HG02610 (cell line): ENCODE measurements around the gene ATP4A.

Experiments used
- ATAC-seq: cut with Tn5 transposase; IDR thresholded peaks from one replicate; pipeline ENCODE4 v1.9.1; 2021; ENCODE audit warnings: mild to moderate bottlenecking, moderate library complexity; ENCODE audit not compliant: unreplicated experiment

Gene ATP4A

DNA sequence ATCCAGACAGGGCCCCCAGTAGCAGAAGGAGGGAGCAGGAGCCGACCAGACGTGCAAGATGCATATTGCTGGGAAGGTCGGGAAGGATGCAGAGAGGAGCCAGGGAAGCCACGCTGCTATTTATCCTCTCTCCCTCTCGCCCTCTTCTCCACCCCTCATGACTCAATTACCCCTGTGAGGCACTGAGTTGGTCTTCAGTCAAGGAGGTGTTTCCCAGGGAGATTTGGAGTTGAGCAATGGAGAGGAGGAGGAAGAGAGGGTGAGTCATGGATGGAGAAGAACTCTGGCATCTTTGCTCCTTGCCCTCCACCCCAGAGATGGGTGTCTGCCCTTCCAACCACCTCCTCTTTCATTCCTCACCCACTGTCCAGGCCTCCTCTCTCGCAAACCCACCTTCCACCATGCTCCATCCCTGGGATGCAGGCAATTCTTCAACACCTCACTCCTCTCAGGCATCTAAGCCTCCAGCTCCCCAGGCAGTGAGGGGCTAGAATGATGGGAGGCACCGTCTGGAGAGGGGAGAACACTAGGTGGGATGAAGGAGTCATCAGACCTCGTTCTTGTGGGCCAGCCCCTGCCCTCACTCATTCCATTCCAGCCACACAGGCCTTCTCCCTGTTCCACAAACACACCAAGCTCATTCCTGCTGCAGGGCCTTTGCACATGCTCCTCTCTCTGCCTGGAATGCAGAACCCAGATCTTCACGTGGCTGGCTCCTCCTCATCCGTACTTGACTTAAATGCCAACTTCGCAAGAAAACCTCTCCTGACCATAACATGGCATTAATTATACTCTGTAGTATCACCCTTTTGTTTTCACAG, 35.0 kb downstream of the ATP4A start, which contains the start of gene SBSN:
Gene SBSN, minus strand, starts transcription at position 94 of the 821 bp plus-strand sequence. Its CDS starts 30 bp downstream, at position 64.
- no peak for ATAC-seq

DNA sequence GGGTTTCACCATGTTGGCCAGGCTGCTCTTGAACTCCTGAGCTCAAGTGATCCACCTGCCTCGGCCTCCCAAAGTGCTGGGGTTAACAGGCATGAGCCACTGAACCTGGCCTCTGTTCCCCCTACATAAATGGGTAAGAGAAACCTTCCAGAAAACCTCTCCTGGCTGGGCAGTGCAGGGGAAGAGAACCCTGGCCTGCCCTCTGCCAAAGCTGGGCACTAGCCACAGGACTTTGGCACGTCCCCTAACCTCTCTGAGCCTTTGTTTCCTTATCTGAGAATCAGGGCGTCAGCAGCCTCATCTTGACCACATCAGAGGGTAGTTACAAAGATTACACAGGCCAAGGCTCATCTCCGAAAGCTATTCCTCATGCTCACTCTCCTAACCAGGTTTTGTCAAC, 37.6 kb downstream of the ATP4A start:
- no peak for ATAC-seq

DNA sequence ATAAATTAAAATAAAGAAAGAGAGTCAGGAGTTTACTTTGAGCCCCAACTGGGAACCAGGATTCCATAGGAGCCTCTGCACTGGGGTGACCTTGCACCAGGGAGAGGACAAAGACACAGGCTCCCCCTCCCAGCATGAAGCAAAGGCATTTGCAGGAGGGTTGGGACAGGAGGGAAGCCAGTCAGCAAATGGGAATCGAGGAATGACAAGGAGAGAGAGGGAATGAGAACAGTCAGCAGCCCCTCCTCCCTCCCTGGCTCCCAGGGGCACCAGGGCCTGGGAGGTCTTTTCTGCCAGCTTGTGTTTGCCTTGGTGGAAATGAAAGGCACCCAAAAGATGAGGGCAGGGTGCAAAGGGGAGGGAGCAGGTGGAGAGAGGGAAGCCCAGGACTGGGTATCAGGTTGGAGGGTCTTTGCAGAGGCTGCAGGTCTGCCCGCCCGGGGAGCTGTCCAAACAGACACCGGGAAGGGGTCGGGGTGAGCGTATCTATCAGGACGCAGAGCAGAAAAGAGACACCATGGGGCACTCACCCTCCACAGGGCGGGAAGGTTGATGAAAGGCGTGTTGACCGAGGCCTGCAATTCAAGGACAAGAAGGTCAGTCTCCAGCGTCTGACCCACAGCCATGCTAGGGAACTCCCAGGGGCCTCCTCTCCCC, 39.1 kb downstream of the ATP4A start:
- ATAC-seq, result no peak

DNA sequence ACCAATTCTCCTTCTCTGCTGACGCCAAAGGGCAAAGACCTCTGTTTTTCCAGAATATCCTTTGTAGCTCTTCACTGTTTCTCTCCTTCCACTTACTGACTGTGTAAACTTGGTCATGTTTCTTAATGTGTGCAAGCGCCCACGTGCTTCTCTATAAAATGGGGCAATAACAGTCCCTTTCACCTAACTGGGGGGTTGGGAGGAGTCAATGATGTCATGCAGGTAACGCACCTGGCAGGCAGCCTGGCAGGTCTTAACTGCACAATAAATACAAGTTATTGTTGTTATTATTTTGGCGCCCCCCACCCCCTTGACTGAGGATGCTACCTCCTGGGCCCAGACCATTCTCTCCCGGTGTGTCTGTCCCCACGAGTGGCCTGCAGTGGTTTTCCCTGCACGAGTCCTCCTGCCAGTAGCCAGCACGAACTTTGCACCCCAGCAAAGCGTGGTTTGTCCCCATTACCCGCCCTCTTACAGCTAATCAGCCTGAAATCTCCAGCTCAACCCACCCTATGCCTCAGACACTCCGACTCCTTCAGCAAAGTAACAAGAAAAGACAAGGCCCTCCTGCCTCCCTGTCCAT, 40.6 kb downstream of the ATP4A start:
- ATAC-seq, result no peak

DNA sequence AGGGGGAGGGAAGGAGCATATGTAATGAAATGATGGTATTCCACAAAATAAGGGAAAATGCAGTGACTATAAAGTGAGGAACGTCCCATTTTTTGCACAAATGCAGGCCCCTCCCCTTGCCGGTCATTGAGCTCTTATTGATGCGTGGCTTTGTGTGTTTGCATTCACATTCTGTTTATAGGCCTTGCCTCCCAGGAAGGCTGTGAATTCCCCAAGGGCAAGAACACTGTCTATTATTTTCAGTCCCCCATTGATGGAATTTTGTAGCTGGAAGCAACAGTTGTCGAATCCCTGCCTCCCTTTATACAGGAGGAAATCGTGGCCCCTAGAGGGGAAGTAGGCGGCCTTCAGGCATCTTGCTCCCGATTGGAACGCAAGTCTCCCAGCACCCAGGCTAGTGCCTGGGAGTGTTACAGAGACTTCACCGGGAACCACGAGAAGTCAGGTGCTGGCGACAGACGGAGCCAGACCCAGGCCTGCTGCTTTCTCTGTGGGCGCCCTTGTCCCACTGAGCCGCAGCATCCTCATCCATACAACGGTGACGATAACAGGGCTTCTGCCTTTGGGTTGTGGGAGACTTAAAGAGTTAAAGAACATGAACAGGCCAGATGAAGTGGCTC, 42.2 kb downstream of the ATP4A start:
- no peak for ATAC-seq

DNA sequence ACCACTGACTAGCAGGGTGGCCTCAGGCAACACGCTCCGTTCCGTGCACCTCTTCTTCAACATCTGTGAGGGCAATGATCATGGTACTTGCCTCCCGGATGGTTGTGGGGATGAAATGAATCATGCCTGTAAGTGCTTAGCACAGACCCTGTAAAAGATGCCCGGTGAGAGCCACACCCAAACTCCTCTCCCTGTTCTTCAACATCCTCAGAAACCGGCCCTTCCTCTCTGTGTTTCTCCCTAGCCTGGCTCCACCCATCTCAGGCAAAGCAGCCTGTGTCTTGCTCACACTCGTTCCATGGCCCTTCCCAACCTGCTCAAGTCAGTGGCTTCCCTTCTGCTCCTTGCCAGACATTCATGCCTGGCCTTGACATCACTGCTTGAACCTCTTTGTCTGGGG, 44.2 kb downstream of the ATP4A start:
- no peak for ATAC-seq

DNA sequence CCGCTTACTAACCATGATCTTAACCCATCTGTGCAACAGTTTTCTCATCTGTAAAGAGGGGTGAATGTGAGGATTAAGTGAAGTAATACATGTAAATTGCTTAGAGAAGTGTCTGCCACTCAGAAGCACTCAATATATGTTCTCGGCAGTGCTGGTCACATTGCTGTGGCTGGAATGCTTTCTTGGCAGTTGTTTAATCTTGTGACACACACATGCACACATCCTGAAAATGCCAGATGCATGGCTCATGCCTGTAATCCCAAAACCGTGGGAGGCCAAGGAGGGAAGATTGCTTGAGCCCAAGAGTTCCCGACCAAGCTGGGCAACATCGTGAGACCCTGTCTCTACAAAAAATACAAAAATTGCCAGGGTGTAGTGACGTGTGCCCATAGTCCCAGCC, 45.1 kb downstream of the ATP4A start:
- ATAC-seq, result no peak

DNA sequence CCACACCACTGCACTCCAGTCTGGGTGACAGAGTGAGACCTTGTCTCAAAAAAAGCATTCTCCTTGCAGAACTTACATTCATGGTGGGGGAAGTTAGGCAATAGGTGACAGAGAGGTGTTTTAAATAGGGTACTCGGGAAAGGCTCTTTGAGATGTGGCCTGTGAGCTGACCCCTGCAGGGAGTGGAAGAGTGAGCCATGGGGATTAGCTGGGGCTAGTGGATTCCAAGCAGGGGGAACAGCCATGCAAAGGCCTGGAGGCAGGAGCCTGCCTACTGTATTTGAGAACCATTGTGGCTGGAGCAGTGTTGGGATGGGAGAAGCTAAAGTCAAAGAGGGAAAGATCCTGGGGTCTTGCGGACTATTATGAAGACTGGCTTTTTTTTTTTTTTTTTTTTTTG, 46.1 kb downstream of the ATP4A start:
- no peak for ATAC-seq

DNA sequence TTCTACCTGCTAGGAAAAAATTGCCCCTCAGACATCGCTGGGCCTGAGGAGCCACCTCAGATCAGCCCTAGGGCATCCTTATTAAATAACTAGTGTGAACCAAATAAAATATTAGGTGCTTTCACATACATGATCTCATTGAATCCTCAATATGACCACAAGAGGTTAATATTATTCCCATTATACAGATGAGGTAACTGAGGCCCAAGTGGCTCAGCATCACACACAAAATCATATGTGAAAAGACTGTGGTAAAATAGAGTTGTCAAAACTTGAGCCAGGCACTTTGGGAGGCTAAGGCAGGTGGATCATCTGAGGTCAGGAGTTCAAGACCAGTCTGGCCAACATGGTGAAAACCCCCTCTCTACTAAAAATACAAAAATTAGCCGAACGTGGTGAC, 47.1 kb downstream of the ATP4A start:
- ATAC-seq, result no peak

DNA sequence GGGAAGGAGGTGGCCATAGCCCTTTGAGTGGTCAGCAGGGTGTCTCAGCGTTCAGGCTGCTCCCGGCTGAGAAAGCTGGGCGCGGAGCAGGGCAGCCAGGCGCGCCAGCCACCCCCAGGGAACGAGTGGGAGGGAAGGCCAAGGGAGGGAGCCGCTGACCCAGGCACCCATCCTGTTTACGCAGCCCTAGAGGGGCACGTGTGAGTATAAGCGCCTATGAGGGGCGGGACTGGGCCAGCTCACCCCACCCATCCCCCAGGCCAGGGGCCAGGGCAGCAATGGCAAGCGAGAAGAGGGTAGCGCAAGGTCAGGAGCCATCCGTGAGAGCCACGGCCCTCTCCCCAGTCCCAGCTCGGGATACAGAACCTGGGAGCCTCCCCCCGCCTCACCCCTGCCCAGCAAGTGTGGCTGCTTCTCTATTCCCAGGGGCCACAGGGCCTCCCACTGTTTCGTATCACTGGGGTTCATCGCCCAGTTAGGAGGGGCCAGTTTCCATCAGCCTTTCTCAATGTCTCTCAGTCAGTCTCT, 49.1 kb downstream of the ATP4A start:
- ATAC-seq, result no peak

DNA sequence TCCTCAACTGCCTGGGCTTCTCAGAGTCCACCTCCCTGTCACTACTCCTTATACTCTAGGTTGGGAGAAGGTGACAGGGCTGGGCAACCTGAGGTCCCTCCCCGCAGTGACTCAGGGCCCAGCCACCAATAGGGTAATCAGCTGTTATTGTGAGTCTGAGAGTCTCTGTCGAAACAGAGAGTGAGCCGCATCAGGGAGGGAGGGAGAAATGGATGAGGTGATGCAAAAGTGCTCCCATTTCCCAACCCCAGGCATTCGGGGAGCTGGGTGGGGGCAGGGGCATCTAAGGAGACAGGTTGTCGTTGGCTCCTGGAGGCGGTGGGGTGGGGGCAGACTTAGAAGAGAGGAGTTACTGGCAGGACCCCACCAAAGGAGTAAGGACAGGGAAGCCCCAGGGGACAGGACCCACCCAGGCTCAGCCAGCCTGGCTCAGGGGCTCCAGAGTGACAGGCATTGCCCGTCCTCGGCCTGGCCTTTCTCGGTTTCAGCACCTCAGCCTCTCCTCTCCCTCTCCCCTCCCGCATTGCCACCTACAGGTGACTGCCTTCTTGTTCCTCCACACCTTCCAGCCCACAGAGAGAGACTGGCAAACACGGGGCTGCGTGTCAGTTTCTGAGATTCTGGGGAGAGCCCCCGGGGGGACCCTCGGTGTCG, 49.7 kb downstream of the ATP4A start, which contains the start of gene DMKN:
Gene DMKN, minus strand, starts transcription at position 22 of the 654 bp plus-strand sequence. CDS start 174 bp downstream, outside the sequence.
- no peak for ATAC-seq

DNA sequence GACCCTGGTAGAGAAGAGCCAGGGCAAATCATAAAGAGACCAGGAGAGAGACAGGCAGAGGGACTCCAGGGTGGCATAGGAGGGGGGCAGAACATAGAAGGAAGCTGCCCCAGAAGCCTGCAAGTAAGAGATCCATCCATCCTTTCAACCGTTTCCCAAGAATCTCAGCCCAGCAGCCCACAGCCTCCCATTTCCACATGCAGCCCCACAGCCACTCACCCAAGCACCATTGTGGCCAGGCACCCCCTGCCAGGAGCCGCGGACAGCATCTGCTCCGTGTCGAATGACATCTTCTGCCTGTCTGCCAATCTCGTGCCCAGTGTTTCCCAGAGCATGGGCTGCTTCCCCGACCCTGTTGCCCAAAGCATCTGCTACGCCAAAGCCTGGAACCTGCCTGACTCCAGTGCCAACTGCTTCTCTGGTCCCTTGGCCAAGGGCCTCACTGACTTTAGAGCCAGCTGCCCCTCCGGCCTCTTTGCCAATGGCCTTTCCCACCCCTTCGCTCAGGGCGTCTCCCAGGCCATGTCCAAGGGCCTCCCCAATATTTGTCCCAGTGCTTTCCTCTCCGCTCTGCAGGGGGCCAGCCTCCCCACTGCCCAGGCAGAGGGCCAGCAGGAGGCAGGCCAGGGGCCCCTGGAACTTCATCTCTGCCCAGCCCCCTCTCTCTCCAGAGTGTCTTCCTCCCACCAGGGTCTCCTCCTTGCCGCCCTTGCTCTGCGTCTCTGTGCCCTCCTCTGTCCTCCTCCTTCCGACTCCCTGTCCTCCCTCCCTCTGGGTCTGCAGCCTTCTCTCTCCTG, 50.4 kb downstream of the ATP4A start:
- ATAC-seq, result no peak

DNA sequence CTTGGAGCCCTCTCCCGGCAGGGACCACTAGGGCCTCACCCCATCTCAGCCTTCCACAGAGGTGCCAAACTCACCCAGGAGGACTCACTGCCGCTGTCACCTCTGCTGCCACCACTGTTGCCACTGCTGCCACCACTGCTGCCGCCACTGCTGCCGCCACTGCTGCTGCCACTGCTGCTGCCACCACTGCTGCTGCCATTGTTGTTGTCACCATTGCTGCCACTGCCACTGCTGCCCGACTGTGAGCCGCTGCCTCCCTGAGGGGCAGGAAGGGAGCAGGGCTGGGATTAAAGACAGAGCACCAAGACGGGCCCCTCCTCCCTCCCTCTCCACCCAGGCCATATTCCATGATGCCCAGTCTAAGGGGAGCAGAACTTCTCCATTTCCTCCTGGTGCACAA, 52.1 kb downstream of the ATP4A start:
- no peak for ATAC-seq

DNA sequence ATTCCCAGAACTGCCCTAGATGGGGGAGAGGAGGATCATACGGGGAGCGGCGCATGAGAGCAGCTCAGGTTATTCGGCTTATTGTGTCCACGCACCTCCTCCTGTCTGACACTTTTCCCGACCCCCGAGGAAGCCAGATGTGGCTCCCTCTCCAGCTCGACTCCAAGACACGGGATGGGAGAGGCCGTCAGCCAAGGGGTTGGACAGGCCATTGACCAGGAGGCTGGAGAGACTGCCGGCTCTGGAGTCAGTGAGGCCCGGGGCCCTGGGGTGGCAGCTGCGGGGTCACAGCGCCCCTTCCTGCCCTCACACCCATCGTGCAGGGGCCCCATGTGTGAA, 52.9 kb downstream of the ATP4A start:
- no peak for ATAC-seq

DNA sequence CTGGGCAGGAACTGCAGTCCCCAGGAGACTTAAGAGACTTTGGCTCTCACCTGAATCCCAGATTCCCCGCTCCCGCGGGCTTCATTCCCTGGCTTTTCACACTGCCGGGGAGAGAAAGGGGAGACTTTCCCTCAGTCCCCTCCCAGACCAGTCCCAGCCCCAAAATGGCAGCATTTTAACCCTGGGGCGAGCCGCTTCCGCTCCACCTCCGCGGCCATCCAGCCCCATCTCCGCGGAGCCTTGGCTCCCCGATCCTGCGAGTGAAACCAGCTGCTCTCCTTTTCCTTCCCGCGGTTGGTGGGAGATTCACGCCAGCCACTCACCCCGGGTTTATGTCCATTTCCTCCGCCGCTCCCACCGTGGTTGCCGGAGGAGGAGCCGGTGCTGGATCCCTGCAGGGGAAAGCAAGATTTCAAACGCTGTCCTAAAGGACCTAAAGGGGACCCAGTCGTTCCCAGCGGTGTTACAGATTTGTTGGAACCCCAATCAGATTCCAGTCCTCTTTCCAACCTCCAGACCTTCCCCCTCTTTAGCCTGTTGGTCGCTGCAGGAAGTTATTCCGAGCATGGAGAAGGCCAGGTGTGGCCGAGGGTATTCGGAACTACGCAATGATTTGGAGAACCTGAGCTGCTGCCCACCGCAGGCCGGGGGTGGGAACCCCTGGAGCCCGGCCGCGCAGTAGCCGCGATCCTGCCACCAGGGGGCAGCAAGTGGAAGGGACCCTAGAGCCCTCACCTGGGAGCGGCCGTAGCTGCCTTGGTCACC, 53.4 kb downstream of the ATP4A start:
- ATAC-seq, result no peak

DNA sequence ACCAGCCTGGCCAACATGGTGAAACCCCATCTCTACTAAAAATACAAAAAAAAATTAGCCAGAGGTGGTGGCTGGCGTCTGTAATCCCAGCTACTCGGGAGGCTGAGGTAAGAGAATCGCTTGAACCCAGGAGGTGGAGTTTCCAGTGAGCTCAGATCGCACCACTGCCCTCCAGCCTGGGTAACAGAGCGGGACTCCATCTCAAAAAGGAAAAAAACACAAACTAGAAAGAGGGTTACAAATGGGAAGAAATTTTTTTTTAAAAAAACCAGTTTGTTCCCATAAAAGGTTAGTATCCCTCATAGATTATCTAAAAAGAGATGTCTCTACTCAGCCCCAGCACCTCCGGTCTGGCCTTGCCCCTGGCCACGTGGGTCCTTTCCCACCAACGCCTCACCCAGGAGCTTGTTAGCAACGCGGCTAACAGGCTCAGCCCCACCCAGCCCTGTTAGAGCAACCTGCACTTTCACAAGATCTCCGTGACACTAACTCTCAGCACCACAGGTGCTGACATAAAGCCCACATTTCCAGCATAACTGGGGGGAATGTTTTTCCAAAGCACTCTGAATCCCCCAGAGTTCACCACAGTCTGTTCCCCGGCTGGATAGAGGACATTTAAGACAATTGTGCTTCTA, 54.3 kb downstream of the ATP4A start:
- no peak for ATAC-seq

DNA sequence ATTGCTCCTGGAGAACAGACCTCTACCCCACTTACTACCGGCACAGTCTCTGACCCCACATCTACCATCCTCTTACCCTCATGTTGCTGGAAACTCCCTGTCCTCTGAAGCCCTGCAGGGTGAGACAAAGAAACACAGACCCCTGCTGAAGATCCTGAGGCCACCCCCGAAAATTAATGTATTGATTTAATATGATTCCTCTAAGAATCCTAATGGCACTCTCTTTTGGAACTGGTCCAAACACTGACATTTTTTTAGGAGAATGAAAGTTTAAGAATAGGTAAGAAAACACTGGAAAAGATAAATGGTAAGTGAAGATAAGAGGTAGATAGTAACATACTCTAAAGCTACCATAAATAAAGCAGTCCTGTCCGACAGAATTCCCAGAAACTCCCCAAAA, 55.3 kb downstream of the ATP4A start:
- no peak for ATAC-seq

DNA sequence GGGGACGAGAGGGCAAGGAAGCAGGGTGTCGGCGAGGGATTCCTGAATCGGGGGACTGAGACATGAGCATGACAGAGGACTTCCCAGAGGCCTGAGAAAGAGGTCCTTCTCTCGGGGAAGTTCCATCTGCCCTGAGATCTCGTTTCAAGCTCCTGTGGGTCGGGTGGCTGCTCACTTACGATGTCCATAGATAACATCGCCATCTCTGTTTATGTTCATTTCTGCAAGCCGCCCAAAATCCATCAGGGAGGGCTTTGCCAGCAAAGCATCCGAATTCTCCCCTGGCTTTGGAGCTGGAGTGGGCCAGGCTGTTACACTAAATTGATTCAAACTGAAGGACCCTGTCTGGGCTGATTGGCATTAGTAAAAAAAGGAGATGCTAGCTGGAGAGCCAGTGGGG, 55.9 kb downstream of the ATP4A start:
- ATAC-seq, result no peak

DNA sequence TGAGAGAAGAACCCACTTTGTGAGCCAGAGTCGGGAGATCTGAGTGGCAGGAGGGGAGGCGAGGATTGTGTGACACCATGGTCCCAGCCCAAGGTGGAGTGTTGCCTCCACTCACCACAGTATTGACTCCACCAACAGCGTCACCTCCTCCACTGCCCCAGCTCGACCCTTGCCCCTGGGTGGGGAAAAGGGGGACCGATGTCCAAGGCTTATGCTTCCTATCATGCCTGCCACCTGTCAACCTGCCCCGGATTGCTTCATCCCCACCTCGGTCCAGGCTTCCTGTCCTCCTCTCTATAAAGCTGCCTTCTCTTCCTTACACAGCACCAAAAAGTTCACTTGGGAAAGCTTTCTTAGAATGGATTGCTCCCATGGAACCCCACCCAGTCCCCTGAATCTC, 57.4 kb downstream of the ATP4A start:
- no peak for ATAC-seq
